ENCODE data around the gene OXTR.

DNA sequence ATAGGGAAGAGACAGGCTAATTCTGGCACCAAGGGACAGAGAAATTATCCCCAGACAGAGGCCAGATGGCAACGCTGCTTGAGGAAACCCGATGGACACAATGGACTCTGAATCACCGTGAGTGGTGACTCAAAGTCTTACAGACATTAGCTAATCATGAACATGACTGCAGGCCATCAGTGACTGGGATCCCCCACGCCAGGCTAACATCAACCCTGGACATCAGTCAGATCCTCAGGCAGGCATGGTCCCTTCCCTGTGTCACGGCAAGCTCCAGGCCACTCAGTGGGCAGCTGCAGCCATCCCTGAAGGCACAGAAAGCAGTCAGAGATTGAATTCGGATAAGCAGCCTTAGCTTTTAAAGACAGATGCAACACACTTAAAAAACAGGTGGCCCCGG lies 23.8 kb upstream of the OXTR start:
- TF ChIP-seq, protein P1, sequence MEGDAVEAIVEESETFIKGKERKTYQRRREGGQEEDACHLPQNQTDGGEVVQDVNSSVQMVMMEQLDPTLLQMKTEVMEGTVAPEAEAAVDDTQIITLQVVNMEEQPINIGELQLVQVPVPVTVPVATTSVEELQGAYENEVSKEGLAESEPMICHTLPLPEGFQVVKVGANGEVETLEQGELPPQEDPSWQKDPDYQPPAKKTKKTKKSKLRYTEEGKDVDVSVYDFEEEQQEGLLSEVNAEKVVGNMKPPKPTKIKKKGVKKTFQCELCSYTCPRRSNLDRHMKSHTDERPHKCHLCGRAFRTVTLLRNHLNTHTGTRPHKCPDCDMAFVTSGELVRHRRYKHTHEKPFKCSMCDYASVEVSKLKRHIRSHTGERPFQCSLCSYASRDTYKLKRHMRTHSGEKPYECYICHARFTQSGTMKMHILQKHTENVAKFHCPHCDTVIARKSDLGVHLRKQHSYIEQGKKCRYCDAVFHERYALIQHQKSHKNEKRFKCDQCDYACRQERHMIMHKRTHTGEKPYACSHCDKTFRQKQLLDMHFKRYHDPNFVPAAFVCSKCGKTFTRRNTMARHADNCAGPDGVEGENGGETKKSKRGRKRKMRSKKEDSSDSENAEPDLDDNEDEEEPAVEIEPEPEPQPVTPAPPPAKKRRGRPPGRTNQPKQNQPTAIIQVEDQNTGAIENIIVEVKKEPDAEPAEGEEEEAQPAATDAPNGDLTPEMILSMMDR (IDR thresholded peaks at IDR 0.05 in 4 of 5, conservative IDR thresholded peaks at IDR 0.05 in 1 of 5) = no peak
- no peak for TF ChIP-seq POLR2A (IDR thresholded peaks at IDR 0.05)

All from gastrocnemius medialis (tissue), 4 donors.